Measurements from ENCODE around the gene IKBKE.
A peak's percentile ranks its signal among the peaks of the same experiment; 100 is the strongest.

The IKBKE gene

GRCh38 chr1:206496131-206496793, 26.0 kb downstream of the IKBKE start:
- no peak for DNase-seq (ENCODE audit: low spot score)

- DNase-seq (ENCODE audit: low spot score) = no peak
Measured at GRCh38 chr1:206497363-206497762, 27.1 kb downstream of the IKBKE start.

- DNase-seq (ENCODE audit: low spot score) = no peak
Measured at GRCh38 chr1:206497774-206498173, 27.5 kb downstream of the IKBKE start.

GRCh38 chr1:206498685-206499084, 28.4 kb downstream of the IKBKE start:
- peak; percentile 54 for DNase-seq (ENCODE audit: low spot score)

GRCh38 chr1:206500046-206500445, 29.8 kb downstream of the IKBKE start:
- no peak for DNase-seq (ENCODE audit: low spot score)

- DNase-seq (ENCODE audit: low spot score) = no peak
Measured at GRCh38 chr1:206501881-206502280, 31.6 kb downstream of the IKBKE start.

GRCh38 chr1:206502403-206502802, 32.1 kb downstream of the IKBKE start:
- DNase-seq (ENCODE audit: low spot score) = no peak

- no peak for DNase-seq (ENCODE audit: low spot score)
Measured at GRCh38 chr1:206502812-206503211, 32.5 kb downstream of the IKBKE start.

GRCh38 chr1:206503591-206504362, 33.5 kb downstream of the IKBKE start:
- peak; percentile 78 for DNase-seq (ENCODE audit: low spot score)

GRCh38 chr1:206504363-206504713, 34.1 kb downstream of the IKBKE start:
- no peak for DNase-seq (ENCODE audit: low spot score)

- no peak for DNase-seq (ENCODE audit: low spot score)
Measured at GRCh38 chr1:206505702-206506355, 35.6 kb downstream of the IKBKE start.

GRCh38 chr1:206506405-206507283, 36.4 kb downstream of the IKBKE start:
- no peak for DNase-seq (ENCODE audit: low spot score)

- peak; percentile 67 for DNase-seq (ENCODE audit: low spot score)
Measured at GRCh38 chr1:206507284-206508129, 37.2 kb downstream of the IKBKE start, which contains the start of gene RASSF5. RASSF5 (plus strand) TSS chr1:206507531; CDS start chr1:206507603, 72 bp downstream.

- no peak for DNase-seq (ENCODE audit: low spot score)
Measured at GRCh38 chr1:206508130-206508889, 38.0 kb downstream of the IKBKE start.

GRCh38 chr1:206508956-206509355, 38.7 kb downstream of the IKBKE start:
- no peak for DNase-seq (ENCODE audit: low spot score)

- DNase-seq (ENCODE audit: low spot score) = no peak
Measured at GRCh38 chr1:206509612-206510257, 39.5 kb downstream of the IKBKE start.

GRCh38 chr1:206510371-206510770, 40.1 kb downstream of the IKBKE start:
- DNase-seq (ENCODE audit: low spot score) = no peak

- no peak for DNase-seq (ENCODE audit: low spot score)
Measured at GRCh38 chr1:206511362-206512057, 41.2 kb downstream of the IKBKE start.

All from LoVo (cell line).